ENCODE measurements around the gene SLC12A7.

GRCh38 chr5:1007681-1008450, 104.0 kb downstream of the SLC12A7 start:
- TF ChIP-seq CTCF (conservative IDR thresholded peaks at IDR 0.05; ENCODE audit: low read length) = no peak
- no peak for TF ChIP-seq EZH2phosphoT487 (IDR thresholded peaks at IDR 0.05; ENCODE audit: borderline replicate concordance, low read depth, low read length)
